Lung microvascular endothelial cell (primary cell): ENCODE measurements around the gene PCDHGA11. TPM values are rescaled to one million over a fixed set of nuclear protein-coding genes. Genes with fewer than 3 reads are reported as not detected.
"Not testable (repeated sequence)": the region's sequence is repeated elsewhere in the genome, so short reads cannot be mapped to it uniquely, and the experiment has no call there.

ENCODE experiments used
- DNase-seq, 2 donors: peaks; one replicate each; pipeline versions ENCODE4 v3.0.0 to v3.0.0-alpha.2; 2010; ENCODE audit warnings: low read depth in 2 of 2
- total RNA-seq: library from RNA; depleted of rRNA; stranded (reverse); fragments of >200 nt; gene quantifications from 2 replicates; pipeline ENCODE4 v1.2.1, GENCODE V29; 2014

Gene PCDHGA11
- 4.1 and 4.4 TPM in 2 replicates for total RNA-seq

- peak; percentile 54 to 72 for DNase-seq
Measured at GRCh38 chr5:141420855-141421488, at the start of gene PCDHGA11. Gene PCDHGA11, plus strand, starts transcription at chr5:141421051. Its CDS starts 177 bp downstream, at chr5:141421228.

GRCh38 chr5:141371572-141372475 lies 49.0 kb upstream of the PCDHGA11 start:
- no peak for DNase-seq

GRCh38 chr5:141373673-141374317 lies 47.1 kb upstream of the PCDHGA11 start, which contains the start of gene PCDHGA6:
Gene PCDHGA6, plus strand, starts transcription at chr5:141373891. Its CDS starts 193 bp downstream, at chr5:141374084.
- peak; percentile 44 to 49 for DNase-seq

- DNase-seq, result no peak
Measured at GRCh38 chr5:141374627-141375026, 46.2 kb upstream of the PCDHGA11 start.

- not testable (repeated sequence) for DNase-seq
Measured at GRCh38 chr5:141375444-141376155, 45.3 kb upstream of the PCDHGA11 start.

- DNase-seq, result peak; percentile 40 to 52
Measured at GRCh38 chr5:141382469-141383294, 38.2 kb upstream of the PCDHGA11 start, which contains the start of gene PCDHGA7. Gene PCDHGA7, plus strand, starts transcription at chr5:141382742. Its CDS starts 158 bp downstream, at chr5:141382900.

GRCh38 chr5:141383345-141383744 lies 37.5 kb upstream of the PCDHGA11 start:
- DNase-seq, result no peak

GRCh38 chr5:141384471-141385267 lies 36.2 kb upstream of the PCDHGA11 start:
- no peak for DNase-seq

GRCh38 chr5:141387557-141388311 lies 33.1 kb upstream of the PCDHGA11 start, which contains the start of gene PCDHGB4:
Gene PCDHGB4, plus strand, starts transcription at chr5:141387698. Its CDS starts 187 bp downstream, at chr5:141387885.
- DNase-seq, result peak; percentile 46 to 75

GRCh38 chr5:141388661-141389060 lies 32.2 kb upstream of the PCDHGA11 start:
- DNase-seq, result no peak

- no peak for DNase-seq
Measured at GRCh38 chr5:141389153-141390042, 31.5 kb upstream of the PCDHGA11 start.

- DNase-seq, result no peak
Measured at GRCh38 chr5:141392429-141393198, 28.2 kb upstream of the PCDHGA11 start, which contains the start of gene PCDHGA8. Gene PCDHGA8, plus strand, starts transcription at chr5:141392633. Its CDS starts 181 bp downstream, at chr5:141392814.

- DNase-seq, result no peak
Measured at GRCh38 chr5:141393267-141393666, 27.6 kb upstream of the PCDHGA11 start.

- not testable (repeated sequence) for DNase-seq
Measured at GRCh38 chr5:141394401-141395187, 26.3 kb upstream of the PCDHGA11 start.

GRCh38 chr5:141397756-141398551 lies 22.9 kb upstream of the PCDHGA11 start, which contains the start of gene PCDHGB5:
Gene PCDHGB5, plus strand, starts transcription at chr5:141397947. Its CDS starts 181 bp downstream, at chr5:141398128.
- DNase-seq, result peak; percentile 56 to 73
